GM12801 (cell line): ENCODE measurements around the gene ADRB1.

ENCODE experiments used
- TF ChIP-seq, protein P1 (sequence below): IDR thresholded peaks from one replicate; pipeline ENCODE4 v1.5.1; 2011; ENCODE audit warnings: control low read depth; ENCODE audit not compliant: insufficient read length; ENCODE audit errors: extremely low read depth

Gene ADRB1

GRCh38 chr10:114009281-114009996 is 34.2 kb upstream of the ADRB1 start:
- TF ChIP-seq, protein P1, sequence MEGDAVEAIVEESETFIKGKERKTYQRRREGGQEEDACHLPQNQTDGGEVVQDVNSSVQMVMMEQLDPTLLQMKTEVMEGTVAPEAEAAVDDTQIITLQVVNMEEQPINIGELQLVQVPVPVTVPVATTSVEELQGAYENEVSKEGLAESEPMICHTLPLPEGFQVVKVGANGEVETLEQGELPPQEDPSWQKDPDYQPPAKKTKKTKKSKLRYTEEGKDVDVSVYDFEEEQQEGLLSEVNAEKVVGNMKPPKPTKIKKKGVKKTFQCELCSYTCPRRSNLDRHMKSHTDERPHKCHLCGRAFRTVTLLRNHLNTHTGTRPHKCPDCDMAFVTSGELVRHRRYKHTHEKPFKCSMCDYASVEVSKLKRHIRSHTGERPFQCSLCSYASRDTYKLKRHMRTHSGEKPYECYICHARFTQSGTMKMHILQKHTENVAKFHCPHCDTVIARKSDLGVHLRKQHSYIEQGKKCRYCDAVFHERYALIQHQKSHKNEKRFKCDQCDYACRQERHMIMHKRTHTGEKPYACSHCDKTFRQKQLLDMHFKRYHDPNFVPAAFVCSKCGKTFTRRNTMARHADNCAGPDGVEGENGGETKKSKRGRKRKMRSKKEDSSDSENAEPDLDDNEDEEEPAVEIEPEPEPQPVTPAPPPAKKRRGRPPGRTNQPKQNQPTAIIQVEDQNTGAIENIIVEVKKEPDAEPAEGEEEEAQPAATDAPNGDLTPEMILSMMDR: no peak

- TF ChIP-seq, protein P1: no peak
Observed at GRCh38 chr10:114010316-114010715, 33.4 kb upstream of the ADRB1 start.

DNA sequence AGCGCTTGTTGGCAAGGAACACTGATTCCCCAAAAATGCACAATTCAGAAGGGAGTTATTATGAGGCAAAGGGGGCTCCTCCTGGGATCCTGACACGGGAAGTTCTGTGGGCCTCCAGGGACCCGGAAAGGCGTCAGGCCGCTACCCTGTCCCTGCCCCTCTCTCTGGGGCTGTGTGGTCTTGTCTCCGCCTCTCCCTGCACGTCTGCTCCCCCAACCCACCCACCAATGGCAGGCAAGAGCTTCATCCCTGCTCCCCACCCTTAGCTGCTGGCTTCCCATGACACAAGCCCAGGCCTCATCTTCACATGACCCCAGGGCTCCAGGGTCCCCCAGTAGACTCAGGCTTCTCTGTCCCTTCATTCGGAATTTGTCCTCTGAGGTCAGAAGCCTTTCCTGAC is 31.0 kb upstream of the ADRB1 start:
- TF ChIP-seq, protein P1: no peak

GRCh38 chr10:114015708-114016107 is 28.0 kb upstream of the ADRB1 start:
- TF ChIP-seq, protein P1: no peak

- TF ChIP-seq, protein P1: no peak
Observed at GRCh38 chr10:114017271-114017670, 26.4 kb upstream of the ADRB1 start.

DNA sequence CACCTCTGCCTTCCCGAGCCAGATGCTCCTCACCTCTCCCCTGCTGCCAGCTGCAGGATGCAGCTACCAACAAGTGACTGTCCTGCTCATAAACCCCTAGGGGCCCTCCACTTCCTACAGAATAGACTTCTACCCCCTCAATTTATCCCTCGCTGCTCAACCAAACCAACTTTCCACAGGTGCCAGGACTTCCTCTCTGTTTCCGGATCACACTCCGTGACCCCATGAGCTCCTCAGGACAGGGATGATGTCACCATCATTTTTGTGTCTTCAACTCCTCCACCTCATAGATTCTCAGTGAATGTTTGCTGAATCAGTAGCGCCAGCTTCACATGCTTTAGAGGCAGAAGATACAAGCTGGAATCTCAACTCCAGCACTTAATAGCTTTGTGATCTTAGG is 25.8 kb upstream of the ADRB1 start:
- TF ChIP-seq, protein P1: no peak

- TF ChIP-seq, protein P1: no peak
Observed at GRCh38 chr10:114019226-114019625, 24.4 kb upstream of the ADRB1 start.
